Measurements from ENCODE around the gene USE1.

The USE1 gene

GRCh38 chr19:17227798-17228367, 12.7 kb downstream of the USE1 start:
- no peak for TF ChIP-seq CTCF (IDR thresholded peaks at IDR 0.05; ENCODE audit: borderline replicate concordance, insufficient read depth, low read depth, low read length)
- no peak overlapping the region for H3K4me3 ChIP-seq (ENCODE audit: low read depth, low read length)

GRCh38 chr19:17229890-17230289, 14.7 kb downstream of the USE1 start:
- no peak for TF ChIP-seq CTCF (IDR thresholded peaks at IDR 0.05; ENCODE audit: borderline replicate concordance, insufficient read depth, low read depth, low read length)
- H3K4me3 ChIP-seq (ENCODE audit: low read depth, low read length), result no peak overlapping the region

GRCh38 chr19:17232258-17232657, 17.1 kb downstream of the USE1 start:
- no peak for TF ChIP-seq CTCF (IDR thresholded peaks at IDR 0.05; ENCODE audit: borderline replicate concordance, insufficient read depth, low read depth, low read length)
- H3K4me3 ChIP-seq (ENCODE audit: low read depth, low read length), result no peak overlapping the region

GRCh38 chr19:17234911-17235299, 19.7 kb downstream of the USE1 start:
- TF ChIP-seq CTCF (IDR thresholded peaks at IDR 0.05; ENCODE audit: borderline replicate concordance, insufficient read depth, low read depth, low read length), result no peak
- H3K4me3 ChIP-seq (ENCODE audit: low read depth, low read length), result peak overlapping the region; percentile 71

GRCh38 chr19:17235300-17235970, 20.3 kb downstream of the USE1 start:
- TF ChIP-seq CTCF (IDR thresholded peaks at IDR 0.05; ENCODE audit: borderline replicate concordance, insufficient read depth, low read depth, low read length), result peak; percentile 75
- peak overlapping the region; percentile 71 for H3K4me3 ChIP-seq (ENCODE audit: low read depth, low read length)

- peak overlapping the region; percentile 71 for H3K4me3 ChIP-seq (ENCODE audit: low read depth, low read length)
- no peak for TF ChIP-seq CTCF (IDR thresholded peaks at IDR 0.05; ENCODE audit: borderline replicate concordance, insufficient read depth, low read depth, low read length)
Observed at GRCh38 chr19:17235971-17236777, 21.0 kb downstream of the USE1 start.

Data from GM12875 (cell line).